NCI-H446 (cell line): ENCODE results near the gene NR0B2.
"Not testable (repeated sequence)": the region's sequence is repeated elsewhere in the genome, so short reads cannot be mapped to it uniquely, and the experiment has no call there.

Source experiments
- DNase-seq, 2 experiments: peaks; one replicate each; lab custom pipeline; 2025; lab: John Stamatoyannopoulos, UW

Gene NR0B2, protein sequence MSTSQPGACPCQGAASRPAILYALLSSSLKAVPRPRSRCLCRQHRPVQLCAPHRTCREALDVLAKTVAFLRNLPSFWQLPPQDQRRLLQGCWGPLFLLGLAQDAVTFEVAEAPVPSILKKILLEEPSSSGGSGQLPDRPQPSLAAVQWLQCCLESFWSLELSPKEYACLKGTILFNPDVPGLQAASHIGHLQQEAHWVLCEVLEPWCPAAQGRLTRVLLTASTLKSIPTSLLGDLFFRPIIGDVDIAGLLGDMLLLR

DNA sequence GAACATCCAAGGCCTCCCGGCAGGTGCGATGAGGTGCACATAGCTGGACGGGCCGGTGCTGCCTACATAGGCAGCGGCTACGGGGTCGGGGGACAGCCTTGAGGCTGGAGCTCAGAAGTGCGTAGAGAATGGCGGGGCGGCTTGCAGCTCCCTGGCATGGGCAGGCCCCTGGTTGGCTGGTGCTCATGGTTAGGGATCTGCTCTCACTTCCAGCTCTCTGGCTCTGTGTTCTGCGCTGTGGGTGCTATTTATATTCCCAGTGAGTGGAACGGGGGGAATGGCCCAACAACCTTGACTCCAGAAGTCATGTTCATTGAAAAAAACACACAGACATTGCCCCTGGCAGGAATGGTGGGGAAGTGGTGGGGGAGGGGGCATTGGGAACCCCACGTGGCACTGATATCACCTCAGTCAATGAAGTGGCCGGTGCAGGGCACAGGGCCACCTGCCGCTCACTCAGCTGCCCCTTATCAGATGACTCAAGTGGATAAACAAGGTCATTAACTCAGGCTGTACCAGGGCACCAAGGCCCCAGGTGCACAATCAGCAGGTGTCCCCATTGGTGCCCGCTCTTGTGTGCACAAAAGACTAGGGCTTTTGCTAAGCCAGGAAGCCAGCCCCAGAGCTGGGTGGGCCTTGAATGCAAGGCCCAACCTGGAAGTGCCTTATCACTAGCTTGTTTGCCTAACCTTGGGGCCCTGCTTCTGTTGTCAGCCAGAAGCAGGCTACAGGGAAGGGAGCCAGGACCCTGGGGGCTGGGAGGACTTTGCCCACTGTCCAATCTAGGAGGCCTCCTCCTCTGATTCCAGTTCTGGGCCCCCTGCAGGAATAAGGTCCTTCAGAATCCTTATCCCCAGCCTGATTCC is at the start of gene NR0B2:
NR0B2 (minus strand) TSS at position 222 of the 866 bp plus-strand sequence; CDS start at position 187, 35 bp downstream.
- DNase-seq: no peak

GRCh38 chr1:26961826-26962225 is 48.1 kb upstream of the NR0B2 start:
- no peak for DNase-seq

GRCh38 chr1:26960625-26960966 is 46.8 kb upstream of the NR0B2 start:
- no peak for DNase-seq

- no peak for DNase-seq
Measured at GRCh38 chr1:26959722-26960624, 46.2 kb upstream of the NR0B2 start, which contains the start of gene KDF1. Gene KDF1 (minus strand): TSS chr1:26960468. CDS start chr1:26952380, 8,088 bp downstream.

DNA sequence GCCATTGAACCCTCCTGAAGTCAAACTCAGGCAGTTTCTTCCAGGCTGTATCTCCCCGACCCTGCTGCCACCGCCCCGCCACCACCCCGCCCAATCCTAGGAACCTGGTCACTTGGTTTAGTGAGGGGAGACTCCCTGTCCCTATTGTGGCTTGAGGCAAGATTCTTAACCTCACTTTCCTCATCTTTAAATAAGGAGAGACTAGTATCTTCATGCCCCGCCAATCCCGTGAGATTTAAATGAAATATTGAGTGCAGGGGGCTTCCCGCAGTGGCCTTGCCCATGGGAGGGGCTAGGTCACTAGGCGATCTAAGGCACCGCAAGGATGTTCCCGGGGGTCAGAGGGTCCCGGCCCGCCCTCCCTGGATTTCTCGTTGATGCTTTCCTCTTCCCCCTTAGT is 45.5 kb upstream of the NR0B2 start:
- no peak for DNase-seq

- no peak for DNase-seq
Measured at GRCh38 chr1:26957306-26957705, 43.5 kb upstream of the NR0B2 start.

GRCh38 chr1:26956321-26956720 is 42.5 kb upstream of the NR0B2 start:
- DNase-seq: no peak

- DNase-seq: no peak
Measured at GRCh38 chr1:26953374-26953773, 39.6 kb upstream of the NR0B2 start.

- DNase-seq: no peak
Measured at GRCh38 chr1:26951821-26952497, 38.2 kb upstream of the NR0B2 start.

GRCh38 chr1:26951216-26951615 is 37.4 kb upstream of the NR0B2 start:
- DNase-seq: no peak

DNA sequence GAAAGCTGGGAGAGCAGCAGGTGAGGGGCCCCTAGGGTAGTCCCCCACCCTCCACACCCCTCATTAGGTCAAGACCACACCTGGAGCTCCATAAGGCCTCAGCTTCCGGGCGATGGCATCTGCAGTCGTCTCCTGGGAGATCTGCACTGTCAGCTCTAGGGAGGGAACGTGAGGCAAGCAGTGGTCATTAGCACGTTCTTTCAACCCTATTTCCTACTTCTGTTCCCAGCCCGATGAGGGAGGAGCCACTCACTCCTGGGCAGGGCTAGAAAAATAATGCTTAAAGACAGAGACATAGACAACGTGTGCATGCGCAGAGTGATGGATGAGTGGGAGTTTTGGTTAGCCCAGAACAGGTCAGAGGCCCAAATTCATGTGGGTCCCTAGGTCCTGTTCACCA is 36.8 kb upstream of the NR0B2 start:
- DNase-seq: no peak

DNA sequence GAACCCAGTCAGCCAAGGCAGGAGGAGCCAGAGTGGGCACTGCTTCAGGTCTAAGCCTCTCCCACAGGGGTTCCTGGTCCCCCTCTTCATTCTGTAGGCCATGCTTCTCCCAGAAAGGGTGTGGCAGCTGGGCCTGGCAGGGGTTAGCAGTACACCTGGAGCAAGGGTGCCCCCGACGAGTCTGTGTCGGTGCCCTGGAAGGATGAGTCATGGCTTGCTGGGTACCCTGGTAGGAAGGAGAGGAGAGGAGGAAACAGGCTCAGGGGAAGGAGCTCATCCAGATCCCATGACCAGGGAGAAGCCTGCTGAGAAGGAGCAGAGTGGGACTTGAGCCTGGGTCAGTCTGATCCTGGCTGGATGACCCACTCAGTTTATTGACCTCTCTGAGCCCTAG is 36.1 kb upstream of the NR0B2 start:
- no peak for DNase-seq

DNA sequence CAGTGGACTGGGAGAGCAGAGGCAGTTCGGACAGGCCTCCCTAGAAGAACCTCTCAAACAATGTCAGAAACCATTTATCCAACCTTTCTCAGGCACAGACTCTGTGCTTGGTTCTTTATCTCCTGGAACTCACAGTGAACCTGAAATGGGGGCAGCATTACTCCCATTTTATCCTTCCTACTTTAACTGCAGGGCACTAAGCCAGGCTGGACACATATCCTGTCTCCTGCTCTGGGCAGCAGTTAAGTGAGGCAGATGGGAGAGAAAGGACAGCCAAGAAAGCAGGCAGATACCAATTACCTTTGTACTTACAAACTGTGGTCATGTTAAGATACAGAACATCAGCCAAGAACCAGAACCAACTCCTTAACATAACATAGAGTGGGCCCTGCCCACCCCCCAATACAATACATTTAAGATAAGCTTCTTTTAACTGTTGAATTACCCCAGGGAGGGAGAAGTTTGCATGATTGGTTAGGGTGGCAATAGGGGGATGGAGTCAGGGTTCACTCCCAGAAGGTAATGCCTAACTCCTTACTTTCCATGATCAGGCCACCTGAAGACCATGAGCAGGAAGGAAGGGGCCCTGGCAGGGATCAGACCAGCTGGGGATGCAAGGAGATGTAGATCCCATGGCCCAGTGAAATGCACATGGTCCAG is 35.6 kb upstream of the NR0B2 start:
- DNase-seq: peak in 1 of 2 experiments; percentile 19

DNA sequence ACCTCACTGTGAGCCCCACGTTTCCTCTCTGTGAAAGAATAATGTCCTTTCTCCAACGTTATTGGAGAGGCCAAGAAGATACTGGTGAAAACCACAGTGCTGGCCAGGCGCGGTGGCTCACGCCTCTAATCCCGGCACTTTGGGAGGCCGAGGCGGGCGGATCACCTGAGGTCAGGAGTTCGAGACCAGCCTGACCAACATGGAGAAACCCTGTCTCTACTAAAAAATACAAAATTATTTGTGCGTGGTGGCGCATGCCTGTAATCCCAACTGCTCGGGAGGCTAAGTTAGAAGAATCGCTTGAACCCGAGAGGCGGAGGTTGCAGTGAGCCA is 34.9 kb upstream of the NR0B2 start:
- DNase-seq: not testable (repeated sequence)

DNA sequence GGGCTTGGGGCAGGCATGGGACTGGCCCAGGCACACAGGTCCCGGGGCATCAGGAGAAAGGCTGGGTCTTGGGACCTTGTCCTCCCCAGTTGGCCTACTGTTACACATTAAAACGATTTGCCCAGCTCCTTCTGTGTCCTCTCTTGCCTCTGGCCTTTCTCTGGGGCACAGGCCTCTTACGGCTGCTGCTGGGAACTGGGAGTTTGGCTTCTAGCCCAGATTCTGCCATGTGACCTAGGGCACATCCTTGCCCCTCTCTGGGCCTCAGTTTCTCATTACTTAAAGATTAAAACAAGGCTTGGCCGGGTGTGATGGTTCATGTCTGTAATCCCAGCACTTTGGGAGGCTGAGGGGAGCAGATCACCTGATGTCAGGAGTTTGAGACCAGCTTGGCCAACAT is 32.5 kb upstream of the NR0B2 start:
- DNase-seq: no peak

DNA sequence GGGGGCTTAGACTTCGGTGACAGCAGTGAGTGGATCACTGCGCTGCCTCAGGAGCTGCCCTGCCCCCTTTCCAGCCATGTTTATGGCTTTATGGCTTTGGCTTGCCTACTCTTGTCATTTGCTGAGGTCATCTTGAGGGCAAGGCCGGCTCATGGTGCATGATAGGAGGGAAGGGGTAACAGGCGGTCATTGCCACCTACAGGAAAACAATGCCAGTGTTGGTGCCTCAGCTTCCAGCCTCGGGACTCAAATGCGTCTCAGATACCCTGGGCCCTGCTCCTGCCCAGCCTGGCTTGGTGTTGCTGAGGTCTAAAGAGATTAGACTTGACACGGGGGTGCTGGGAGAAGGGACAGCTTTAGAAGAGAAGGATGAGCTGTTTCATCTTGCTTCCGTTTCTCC is 32.0 kb upstream of the NR0B2 start:
- DNase-seq: no peak

DNA sequence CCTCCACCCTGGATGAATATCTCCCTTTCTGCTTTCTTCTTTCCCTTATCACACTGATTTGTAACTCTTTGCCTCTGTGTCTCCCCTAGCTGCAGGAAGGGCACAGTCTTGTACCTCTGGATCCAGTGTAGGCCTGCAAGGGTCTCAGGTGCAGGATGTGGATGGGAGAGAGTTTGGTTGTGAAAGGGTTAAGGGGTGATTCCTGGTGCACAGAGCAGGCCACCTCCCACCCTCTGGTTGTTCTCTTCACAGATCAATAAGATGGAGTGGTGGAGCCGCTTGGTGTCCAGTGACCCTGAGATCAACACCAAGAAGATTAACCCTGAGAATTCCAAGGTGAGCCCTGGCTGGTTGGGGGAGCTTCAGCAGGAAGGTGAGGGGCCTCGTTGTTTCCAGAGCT is 31.4 kb upstream of the NR0B2 start:
- DNase-seq: no peak

DNA sequence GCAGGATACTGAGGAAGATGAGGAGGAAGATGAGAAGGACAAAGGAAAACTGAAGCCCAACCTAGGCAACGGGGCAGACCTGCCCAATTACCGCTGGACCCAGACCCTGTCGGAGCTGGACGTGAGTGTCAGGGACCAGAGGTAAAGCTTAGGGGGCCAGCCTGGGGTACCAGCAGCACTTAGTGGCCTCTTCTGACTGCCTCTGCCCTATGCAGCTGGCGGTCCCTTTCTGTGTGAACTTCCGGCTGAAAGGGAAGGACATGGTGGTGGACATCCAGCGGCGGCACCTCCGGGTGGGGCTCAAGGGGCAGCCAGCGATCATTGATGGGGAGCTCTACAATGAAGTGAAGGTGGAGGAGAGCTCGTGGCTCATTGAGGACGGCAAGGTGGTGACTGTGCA is 28.9 kb upstream of the NR0B2 start:
- no peak for DNase-seq

DNA sequence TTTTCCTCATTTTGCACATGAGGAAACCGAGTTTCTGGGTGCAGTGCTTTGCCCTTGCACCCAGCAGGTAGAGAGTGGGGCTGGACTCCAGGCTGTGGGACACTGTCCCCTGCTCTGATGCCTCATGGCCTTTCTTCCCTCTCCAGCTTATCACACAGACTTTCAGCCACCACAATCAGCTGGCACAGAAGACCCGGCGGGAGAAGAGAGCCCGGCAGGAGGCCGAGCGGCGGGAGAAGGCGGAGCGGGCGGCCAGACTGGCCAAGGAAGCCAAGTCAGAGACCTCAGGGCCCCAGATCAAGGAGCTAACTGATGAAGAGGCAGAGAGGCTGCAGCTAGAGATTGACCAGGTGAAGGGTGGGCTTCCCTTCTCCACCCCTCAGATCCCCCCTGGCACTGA is 27.5 kb upstream of the NR0B2 start:
- no peak for DNase-seq

GRCh38 chr1:26938659-26939025 is 24.9 kb upstream of the NR0B2 start:
- DNase-seq: no peak

- DNase-seq: no peak
Measured at GRCh38 chr1:26938004-26938658, 24.4 kb upstream of the NR0B2 start.
